ENCODE data around the gene ANAPC1.
A peak's percentile ranks its signal among the peaks of the same experiment; 100 is the strongest.
"Not testable (repeated sequence)": the region's sequence is repeated elsewhere in the genome, so short reads cannot be mapped to it uniquely, and the experiment has no call there.

ANAPC1 gene

GRCh38 chr2:111812970-111813622, 70.9 kb downstream of the ANAPC1 start:
- not testable (repeated sequence) for DNase-seq (ENCODE audit: low read depth in 2 of 2)

GRCh38 chr2:111790633-111791032, 93.4 kb downstream of the ANAPC1 start:
- not testable (repeated sequence) for DNase-seq (ENCODE audit: low read depth in 2 of 2)

GRCh38 chr2:111784081-111784480, 99.9 kb downstream of the ANAPC1 start:
- DNase-seq (ENCODE audit: low read depth in 2 of 2) = not testable (repeated sequence)

GRCh38 chr2:111782195-111782594, 101.8 kb downstream of the ANAPC1 start:
- not testable (repeated sequence) for DNase-seq (ENCODE audit: low read depth in 2 of 2)

- DNase-seq (ENCODE audit: low read depth in 2 of 2) = not testable (repeated sequence)
Observed at GRCh38 chr2:111781443-111782094, 102.4 kb downstream of the ANAPC1 start.

- not testable (repeated sequence) for DNase-seq (ENCODE audit: low read depth in 2 of 2)
Observed at GRCh38 chr2:111777155-111777554, 106.8 kb downstream of the ANAPC1 start.

- DNase-seq (ENCODE audit: low read depth in 2 of 2) = not testable (repeated sequence)
Observed at GRCh38 chr2:111776296-111776695, 107.7 kb downstream of the ANAPC1 start.

- not testable (repeated sequence) for DNase-seq (ENCODE audit: low read depth in 2 of 2)
Observed at GRCh38 chr2:111772180-111772579, 111.8 kb downstream of the ANAPC1 start.

GRCh38 chr2:111770916-111771658, 112.9 kb downstream of the ANAPC1 start:
- not testable (repeated sequence) for DNase-seq (ENCODE audit: low read depth in 2 of 2)

- not testable (repeated sequence) for DNase-seq (ENCODE audit: low read depth in 2 of 2)
Observed at GRCh38 chr2:111768266-111769190, 115.5 kb downstream of the ANAPC1 start.

GRCh38 chr2:111767087-111767486, 116.9 kb downstream of the ANAPC1 start:
- DNase-seq (ENCODE audit: low read depth in 2 of 2) = not testable (repeated sequence)

GRCh38 chr2:111766295-111766694, 117.7 kb downstream of the ANAPC1 start:
- DNase-seq (ENCODE audit: low read depth in 2 of 2) = not testable (repeated sequence)

GRCh38 chr2:111764151-111764550, 119.8 kb downstream of the ANAPC1 start:
- not testable (repeated sequence) for DNase-seq (ENCODE audit: low read depth in 2 of 2)

GRCh38 chr2:111760697-111761284, 123.2 kb downstream of the ANAPC1 start:
- not testable (repeated sequence) for DNase-seq (ENCODE audit: low read depth in 2 of 2)

GRCh38 chr2:111752533-111752932, 131.5 kb downstream of the ANAPC1 start:
- not testable (repeated sequence) for DNase-seq (ENCODE audit: low read depth in 2 of 2)

- DNase-seq (ENCODE audit: low read depth in 2 of 2) = not testable (repeated sequence)
Observed at GRCh38 chr2:111750641-111751040, 133.4 kb downstream of the ANAPC1 start.

- DNase-seq (ENCODE audit: low read depth in 2 of 2) = not testable (repeated sequence)
Observed at GRCh38 chr2:111748429-111748828, 135.6 kb downstream of the ANAPC1 start.

GRCh38 chr2:111747410-111748115, 136.4 kb downstream of the ANAPC1 start:
- peak; percentile 16 to 25 for DNase-seq (ENCODE audit: low read depth in 2 of 2)

- not testable (repeated sequence) for DNase-seq (ENCODE audit: low read depth in 2 of 2)
Observed at GRCh38 chr2:111744751-111745150, 139.2 kb downstream of the ANAPC1 start.

- not testable (repeated sequence) for DNase-seq (ENCODE audit: low read depth in 2 of 2)
Observed at GRCh38 chr2:111741517-111741916, 142.5 kb downstream of the ANAPC1 start.
